ENCODE measurements around the gene CA7.

The CA7 gene

DNA sequence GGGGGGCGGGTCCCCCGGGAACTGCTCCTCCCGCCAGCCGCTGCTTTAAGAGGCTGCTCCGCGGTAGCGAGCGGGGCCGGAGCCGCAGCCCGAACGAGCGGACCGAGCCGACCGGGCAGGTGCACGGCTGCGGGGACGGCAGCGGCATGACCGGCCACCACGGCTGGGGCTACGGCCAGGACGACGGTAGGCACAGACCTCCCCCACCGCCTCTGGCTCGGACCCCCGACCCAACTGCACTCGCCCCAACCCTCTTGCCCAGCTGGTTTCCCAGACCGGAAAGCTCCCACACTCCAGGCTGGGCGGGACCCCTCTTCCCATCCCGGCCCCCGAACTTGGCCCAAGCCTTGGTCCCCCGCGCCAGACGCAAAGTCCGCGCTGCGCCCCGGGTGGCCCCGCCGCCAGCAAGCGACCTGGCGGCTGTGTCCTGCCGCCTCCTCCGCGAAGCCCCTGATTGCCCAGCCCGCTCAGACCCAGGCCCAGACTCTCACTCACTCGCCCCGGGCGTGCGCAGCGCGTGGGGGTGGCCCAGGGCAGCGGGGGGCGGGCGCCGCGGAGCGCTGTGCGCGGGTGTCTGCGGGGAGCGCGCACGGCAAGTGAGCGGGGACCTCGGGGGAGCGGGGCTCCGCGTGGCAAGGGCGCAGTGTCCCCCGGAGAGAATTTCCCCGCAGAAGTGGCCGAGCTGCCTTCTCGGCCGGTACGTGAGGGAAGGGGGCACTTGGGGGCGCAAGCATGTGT, at the start of gene CA7:
TSS of gene CA7 (plus strand) at position 73 of the 738 bp plus-strand sequence. CDS start at position 147, 74 bp downstream.
- no peak for DNase-seq (ENCODE audit: low read depth)

DNA sequence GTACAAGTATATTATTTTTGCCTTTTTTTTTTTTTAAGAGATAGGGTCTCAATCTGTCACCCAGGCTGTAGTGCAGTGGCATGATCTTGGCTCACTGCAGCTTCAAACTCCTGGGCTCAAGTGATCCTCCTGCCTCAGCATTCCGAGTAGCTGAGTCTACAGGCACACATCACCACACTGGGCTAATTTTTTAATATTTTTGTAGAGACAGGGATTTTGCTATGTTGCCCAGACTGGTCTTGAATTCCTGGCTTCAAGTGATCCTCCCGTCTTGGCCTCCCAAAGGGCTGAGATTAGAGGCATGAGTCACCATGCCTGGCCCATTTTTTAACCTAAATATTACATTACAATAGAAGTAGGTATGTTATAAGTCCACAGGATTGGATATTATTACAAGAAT, 46.1 kb upstream of the CA7 start:
- DNase-seq (ENCODE audit: low read depth), result no peak

DNA sequence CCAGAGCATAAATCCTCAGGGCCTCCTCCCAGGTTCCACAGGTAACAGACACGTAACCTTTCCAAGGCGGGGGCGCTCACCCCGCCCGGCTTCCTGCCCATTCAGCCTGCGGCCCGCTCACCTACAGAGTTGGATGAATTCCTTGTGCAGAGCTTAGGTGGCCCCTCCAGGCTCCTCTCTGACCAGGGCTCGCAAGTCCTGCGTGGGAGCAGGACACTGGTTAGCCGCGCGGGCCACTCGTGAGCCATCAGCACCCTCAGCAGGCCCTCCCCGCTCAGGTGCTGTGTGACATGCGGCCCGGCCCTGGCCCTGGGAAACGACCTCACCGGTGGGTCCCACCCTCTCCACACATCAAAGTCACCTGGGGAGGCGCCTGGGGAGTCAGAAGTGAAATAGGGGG, 43.4 kb upstream of the CA7 start:
- DNase-seq (ENCODE audit: low read depth), result no peak

DNA sequence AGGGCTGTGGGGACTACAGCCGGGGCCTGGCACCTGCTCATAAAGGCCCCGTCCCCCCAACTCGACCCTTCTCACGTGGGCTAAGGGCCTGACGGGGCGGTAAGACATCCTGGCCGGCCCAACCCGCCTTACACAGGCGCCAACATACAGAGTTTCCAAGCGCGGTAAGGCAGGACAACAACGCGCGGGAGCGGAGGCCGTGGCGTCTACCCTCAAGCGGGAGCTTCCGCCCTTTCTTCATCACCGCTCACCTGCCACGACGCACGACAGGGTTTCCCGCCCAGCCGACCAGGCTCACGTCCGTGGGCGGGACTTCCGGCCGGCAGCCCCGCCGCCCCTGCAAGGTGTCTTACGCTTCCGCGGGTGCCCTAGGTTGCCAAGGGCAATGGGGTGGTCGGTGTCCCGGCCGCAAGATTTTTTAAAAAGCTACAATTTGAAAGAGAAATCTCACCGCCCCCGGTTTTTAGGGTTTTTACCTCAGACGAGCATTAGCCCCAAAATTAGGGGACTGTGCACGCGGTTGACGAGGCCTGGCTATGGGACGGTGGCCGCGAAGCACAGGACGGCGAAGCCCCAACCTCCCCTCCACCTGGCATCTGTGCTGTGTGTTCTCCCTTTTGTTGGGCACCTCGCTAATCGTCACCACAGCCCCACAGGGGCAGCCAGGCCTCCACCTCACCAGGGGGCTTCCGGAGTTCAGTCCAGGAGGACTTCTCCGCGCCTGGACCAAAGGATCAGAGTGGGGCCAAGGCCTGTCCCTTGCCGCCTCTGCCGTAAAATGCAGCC, 42.7 kb upstream of the CA7 start, which contains the start of gene TERB1:
TSS of gene TERB1 (minus strand) at position 265 of the 786 bp plus-strand sequence. CDS start 4,786 bp downstream, outside the sequence.
- DNase-seq (ENCODE audit: low read depth), result no peak

DNA sequence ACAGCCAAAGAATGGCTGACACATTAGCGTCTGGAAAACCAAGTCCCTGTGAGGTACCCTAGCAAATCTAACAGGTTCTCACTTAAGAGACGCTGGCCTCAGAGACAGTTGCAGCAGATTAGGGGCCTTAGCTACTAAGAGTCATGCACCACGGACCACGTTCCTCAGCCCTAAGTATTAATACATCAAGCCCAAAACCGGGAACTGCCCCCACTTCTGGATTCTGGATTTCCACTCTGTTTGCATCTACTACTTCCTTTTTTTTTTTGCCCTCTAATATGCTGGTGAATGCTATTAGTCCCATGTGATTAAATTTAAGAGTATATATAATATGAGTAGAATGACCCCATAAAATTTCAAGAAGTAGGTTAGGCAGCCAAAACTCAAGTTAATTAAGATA, 42.1 kb upstream of the CA7 start:
- no peak for DNase-seq (ENCODE audit: low read depth)

DNA sequence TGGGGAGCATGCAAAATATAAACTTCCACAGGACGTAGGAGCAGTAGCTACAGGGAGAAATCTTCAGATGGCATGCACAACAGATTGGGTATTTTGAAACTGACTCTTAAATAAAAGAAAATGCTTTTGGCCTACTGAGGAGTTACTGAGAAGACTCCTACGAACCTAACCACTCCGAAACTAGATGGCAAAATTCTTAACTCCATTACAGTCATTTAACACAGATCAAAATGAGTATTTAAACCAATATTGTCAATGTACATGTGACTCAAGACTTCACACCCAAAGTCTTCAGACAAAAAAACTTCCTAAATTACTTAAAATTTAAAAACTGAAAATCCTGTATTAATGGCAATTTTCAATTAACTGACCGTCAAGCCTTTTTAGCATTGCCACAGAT, 34.4 kb upstream of the CA7 start:
- no peak for DNase-seq (ENCODE audit: low read depth)

DNA sequence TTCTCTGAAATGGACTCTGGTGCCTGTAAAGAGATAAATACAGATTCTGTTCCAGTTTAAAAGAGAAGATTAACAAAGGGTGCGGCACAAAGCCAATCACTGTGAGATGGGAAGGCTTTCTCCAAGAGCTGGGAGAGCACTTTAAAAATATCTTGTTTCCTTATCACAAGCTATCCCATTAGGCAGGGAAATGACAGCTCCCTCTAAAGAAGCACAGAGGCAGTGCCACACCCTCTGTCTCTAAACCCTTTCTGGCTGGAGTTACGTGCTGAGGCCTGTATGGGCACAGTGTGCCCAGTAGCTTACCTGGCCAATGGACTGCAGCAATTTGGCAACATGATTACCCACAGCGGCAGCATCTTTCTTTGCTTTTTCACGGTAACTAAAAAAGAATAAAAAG, 33.8 kb upstream of the CA7 start:
- DNase-seq (ENCODE audit: low read depth), result no peak

DNA sequence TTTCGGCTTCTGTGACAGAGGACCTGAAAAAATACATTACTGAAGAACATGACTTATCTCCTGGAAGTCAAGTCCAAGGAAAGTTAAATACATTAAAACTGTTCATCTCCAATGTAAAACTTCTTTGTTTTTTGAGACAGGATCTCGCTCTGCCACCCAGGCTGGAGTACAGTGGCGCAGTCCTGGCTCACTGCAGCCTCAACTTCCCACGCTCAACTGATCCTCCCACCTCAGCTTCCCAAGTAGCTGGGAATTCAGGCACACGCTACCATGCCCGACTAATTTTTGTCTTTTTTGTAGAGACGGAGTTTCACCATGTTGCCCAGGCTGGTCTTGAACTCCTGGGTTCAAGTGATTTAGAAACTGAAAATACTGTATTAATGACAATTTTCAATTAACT, 33.2 kb upstream of the CA7 start:
- DNase-seq (ENCODE audit: low read depth), result no peak

DNA sequence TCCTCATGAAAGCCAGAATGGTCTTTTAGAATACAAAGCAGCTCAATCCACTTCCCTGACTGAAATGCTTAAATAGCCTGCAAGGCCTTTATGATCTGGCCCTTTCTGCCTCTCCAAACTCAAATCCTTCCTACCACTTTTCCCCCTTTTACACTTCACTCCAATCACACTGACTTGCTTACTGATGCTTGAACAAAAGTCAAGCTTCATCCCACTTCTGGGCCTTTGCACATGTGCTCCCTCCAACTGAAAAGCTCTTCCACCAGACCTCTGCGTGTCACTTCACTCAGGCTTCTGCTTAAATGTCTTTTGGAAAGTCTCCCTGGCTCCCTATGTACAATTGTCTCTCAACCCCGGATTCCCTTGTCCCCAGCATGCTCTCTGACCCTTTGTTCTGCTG, 29.5 kb upstream of the CA7 start:
- no peak for DNase-seq (ENCODE audit: low read depth)

DNA sequence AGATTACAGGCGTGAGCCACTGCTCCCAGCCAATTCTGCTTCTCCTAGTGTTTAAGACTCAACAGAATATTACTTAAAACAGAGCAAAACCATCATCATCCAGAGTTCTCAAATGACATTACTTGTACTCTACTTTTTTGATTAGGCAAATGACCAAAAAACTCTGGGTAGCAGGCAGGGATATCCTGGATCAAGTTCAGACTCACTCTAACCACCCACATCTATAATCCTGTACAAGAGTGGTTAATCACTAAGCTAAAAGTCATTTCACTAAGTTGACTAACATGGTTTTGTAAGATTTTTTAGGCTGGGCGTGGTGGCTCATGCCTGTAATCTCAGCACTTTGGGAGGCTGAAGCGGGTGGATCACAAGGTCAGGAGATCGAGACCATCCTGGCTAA, 20.2 kb upstream of the CA7 start:
- DNase-seq (ENCODE audit: low read depth), result no peak

DNA sequence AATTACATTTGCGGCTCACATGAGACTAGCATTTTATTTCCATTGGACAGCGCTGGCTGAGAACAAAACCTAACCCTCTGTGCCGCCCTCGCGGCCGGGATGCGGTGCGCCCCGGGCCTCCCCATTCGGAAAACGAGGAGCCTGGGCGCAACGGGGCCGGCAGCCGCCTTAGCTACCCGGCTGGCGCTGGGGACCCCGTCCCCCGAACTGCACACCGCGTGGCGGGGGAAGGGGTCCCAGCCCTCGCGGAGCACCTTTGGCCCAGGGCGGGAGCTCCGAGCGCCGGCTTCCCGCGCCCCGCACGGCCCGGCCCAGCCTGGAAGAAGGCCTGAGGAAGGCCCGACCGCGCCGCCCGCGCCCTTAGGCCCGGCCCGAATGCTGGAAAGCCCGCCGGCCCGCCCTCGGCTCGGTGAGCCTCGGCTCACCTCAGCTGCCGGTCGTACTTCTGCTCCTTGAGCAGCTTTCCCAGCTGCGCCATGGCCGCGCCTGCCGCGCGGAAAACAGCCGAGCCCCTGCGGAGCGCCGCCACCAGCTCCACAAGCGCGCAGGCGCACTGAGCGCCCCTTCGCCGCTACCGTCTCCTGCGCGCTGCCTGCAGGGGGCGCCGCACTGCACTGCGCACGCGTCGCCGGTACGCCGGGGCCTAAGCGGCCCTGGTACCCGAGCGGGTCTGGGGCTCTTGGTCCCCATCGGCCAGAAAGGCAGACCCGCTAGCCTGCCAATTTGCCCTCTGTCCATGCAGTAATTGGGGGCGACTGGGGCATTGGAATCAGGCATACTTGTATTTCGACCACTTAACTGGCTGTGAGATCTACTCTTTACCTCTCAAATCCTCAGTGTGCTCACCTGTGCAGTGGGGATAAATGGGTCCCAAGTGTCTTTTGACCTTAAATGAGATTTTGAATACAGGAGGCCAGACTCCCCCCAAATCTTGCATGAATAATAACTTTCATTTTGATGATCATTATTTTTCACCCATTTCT, 13.5 kb upstream of the CA7 start, which contains the start of gene NAE1:
TSS of gene NAE1 (minus strand) at position 555 of the 983 bp plus-strand sequence. CDS start at position 478, 77 bp downstream.
- DNase-seq (ENCODE audit: low read depth), result peak; percentile 86

DNA sequence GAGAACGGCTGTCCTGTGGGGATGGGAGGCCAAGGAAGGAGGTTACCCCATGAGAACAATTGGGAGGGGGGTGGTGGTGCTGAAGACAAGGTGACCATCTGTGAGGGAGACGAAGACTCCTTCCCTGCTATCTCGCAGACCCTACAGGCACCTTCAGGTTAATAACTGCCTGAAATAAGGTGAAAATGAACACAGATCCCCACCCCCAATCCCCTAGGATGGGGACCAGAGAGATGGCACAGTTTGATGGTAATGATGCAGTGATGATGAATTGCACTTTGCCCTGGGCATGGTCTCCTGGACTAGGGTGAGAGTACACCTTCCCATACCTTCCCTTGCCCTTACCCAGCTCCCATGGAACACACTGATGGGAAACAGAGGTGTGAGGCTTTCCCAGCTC, 12.0 kb upstream of the CA7 start:
- DNase-seq (ENCODE audit: low read depth), result no peak

DNA sequence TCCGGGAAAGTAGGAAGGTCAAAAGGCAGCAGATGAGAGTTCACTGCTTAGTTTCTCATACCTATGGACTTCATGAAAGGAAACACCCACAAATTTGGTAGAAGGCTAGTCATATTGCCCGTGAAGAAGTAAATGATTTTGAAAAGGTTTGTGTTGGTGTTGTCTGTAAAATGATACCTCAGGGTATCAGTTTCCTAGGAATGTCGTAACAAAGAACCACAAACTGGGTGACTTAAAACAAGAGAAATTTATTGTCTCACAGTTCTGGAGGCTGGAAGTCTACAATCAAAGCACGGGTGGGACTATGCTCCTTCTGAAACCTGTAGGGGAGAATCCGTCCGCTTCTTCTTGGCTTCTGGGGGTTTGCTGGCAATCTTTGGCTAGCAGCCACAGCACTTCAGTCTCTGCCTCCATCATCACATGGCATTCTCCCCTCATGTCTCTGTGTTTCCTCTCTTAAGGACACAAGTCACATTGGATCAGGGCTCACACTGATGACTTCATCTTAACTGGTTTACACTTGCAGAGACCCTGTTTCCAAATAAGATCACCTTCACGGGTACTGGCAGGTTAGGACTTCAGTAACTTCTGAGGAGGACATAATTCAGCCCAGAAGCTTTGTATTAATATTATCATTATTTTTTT, 11.4 kb upstream of the CA7 start:
- no peak for DNase-seq (ENCODE audit: low read depth)

DNA sequence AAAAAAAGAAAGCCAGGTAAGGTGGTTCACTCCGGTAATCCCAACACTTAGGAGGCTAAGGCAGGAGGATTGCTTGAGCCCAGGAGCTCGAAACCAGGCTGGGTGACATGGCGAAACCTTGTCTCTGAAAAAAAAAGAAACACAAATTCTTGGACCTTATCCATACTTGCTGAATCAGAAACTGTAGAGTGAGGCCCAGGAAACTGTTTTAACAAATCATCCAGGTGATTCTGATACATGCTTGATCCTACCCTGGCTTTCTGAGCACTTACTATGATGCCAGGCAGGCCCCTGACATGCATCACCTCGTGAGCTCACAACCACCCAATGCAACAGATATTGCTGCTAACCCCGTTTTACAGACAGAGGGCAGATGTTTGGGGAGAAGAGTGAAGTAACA, 9.5 kb upstream of the CA7 start:
- DNase-seq (ENCODE audit: low read depth), result no peak

DNA sequence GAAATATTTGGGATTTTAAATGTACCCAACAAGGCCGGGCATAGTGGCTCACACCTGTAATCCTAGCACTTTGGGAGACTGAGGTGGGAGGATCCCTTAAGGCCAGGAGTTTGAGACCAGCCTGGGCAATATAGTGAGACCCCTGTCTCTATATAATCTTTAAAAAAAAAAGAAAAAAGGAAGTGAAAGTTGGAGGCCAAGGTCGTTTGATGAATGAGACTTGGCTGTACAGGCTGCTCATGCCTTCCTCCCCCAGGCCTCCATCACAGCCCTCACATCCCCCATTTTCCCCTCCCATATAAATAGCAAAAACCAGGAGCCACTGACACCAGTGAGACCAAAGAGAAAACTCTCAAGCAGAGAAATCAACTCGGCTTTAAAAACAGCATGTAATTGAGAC, 3.3 kb upstream of the CA7 start:
- no peak for DNase-seq (ENCODE audit: low read depth)

DNA sequence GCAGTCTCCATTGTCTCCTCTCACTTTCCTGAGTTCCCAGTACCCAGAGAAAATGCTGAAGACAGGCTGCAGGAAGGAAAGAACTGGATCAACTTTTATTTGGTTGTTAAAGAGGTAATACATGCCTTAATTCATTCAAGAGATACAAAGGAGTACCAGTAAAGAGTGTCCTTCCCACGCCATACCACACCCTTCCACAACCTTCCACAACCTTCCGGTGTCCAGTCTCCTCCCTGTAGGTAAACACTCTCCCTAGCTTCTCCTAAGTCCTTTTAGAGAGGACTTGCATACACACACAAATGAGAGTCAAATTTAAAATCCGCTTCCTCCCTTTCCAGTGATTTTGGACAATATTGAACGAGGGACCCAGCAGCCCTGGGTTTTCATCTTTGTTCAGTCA, 2.8 kb upstream of the CA7 start:
- DNase-seq (ENCODE audit: low read depth), result no peak

DNA sequence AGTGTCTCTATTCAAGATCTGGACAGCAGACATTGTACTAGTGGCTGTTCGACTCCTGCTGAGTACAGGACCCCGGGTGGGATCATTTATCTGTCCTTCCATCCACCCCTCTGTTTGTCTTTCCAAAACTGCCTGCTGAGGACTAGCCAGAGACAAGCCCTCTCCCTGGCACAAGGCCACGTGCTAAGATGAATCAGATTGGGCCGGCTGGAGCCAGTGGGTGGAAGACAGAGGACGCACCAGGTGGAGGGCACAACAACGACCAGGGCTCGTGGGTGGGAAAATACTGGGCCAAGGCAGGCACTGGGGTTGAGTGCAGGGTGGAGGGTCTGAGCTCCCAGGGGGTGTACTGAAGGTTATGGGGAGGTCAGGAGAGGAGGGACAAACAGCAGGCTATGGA, 1.4 kb upstream of the CA7 start:
- DNase-seq (ENCODE audit: low read depth), result no peak

DNA sequence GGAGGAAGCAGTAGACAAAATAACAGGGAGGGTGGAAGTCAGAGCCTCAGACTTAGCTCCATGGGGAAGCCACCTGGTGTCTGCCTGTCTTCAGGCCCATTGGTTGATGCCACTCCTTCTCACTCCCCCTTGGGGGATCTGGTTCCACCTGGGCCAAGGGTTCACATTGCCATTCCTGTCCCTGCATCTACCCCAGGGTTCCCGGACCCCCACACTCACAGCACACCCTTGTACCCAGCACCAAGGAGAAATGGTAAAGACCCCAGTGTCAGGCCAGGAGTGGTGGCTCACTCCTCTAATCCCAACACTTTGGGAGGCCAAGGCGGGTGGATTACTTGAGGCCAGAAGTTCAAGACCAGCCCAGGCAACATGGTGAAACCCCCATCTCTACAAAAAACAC, 1.0 kb upstream of the CA7 start:
- DNase-seq (ENCODE audit: low read depth), result no peak

DNA sequence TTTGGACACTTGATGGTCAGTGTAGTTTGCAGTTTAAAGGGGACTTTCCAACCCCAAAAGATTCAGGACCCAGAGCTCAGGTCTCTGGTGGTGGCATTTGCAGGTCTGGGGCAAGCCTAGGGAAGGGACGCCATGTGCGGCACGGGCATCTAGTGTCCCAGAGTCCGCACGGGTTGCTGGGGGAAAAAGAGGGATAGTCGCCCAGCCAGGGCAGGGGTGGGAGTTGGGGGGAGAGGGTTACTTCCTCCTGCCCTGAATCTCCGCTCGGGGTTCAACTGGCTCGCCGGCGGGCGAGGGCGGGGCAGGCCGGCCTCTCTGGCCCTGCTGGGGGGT, 239 bp upstream of the CA7 start:
- DNase-seq (ENCODE audit: low read depth), result no peak

DNA sequence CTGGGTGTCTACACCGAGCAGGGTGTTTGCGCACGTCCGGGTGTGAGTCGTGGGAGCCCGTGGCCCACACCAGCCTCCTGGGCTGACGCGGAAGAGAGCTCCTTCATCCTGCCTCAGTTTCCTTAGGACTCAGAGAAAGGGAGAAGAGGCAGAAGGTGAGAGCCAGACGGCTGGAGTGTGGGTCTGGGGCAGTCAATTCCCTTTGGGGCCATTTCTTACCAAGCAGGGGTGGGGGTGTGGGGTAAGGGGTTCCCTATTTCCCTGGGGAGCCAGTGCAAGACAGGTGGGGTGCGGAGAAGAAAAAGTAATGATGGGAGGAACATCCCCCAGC, 831 bp downstream of the CA7 start:
- no peak for DNase-seq (ENCODE audit: low read depth)

DNA sequence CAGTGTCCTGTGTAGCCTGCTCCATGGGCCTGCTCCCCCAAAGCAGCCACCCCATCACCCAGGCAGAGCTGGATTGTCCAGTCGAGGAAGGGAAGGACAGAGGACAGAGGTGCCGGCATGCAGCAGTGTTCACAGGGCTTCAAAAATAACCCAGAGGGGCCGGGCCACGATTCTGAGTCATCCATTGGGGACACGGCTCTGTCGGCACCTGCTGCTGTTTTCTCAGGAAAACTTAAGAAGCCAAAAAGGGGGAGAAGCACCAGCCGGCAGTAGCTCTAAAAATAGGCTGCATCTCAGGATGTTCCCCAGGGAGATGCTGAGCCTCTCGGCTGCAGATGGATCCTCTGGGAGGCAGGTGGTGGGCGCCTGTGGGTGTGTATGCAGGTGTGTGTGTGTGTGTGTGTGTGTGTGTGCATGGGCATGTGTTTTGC, 1.6 kb downstream of the CA7 start:
- no peak for DNase-seq (ENCODE audit: low read depth)

DNA sequence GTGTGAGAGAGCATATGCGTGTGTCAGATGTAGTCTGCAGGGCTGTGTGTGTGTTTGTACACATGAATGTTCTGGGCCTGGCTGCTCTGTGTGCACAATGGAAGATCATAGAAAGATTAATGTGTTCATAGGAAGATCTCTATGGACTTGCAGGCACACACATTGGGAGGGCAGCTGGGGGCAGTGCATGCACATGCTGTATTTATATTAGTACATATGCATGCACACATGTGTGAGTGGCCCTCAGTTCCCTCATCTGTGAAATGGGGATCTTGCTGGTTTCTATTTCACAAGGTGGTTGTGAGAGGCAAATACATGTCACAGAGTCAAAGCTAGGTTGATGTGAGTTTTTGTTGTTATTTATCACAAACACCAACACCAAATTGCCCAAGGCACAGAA, 2.1 kb downstream of the CA7 start:
- DNase-seq (ENCODE audit: low read depth), result no peak
